ENCODE data around the gene MTX1. TPM values are rescaled to one million over a fixed set of nuclear protein-coding genes. Genes with fewer than 3 reads are reported as not detected.

The MTX1 gene
- polyA plus RNA-seq, 2 of the 4 experiments (the other 2 are of a cell fraction), result 53.4 to 67.1 TPM

GRCh38 chr1:155226910-155227260, 18.4 kb downstream of the MTX1 start:
- peak; percentile 70 to 72 for ATAC-seq
- no peak for FAIRE-seq
- H3K9me3 ChIP-seq, result no peaks in the 10 kb centered on the region
- peak; percentile 52 to 73 for DNase-seq (ENCODE audit: low read depth in 1 of 2, low spot score in 1 of 2)
- POLR2A ChIA-PET, result interaction anchor here (0.7 to 1.8 kb wide), 4 partner anchors 18 to 54 kb away, joined by 3 to 12 read pairs (median 4); partner anchors contain the start of gene KRTCAP2
- 1% methylated on average over 19 of the region's 19 CpGs for WGBS (ENCODE audit: missing lambda C conversion rate)
- peak overlapping the region; percentile 84 for H3K4me2 ChIP-seq
- peaks cover 43% of the 10 kb centered on the region for H3K4me1 ChIP-seq
- H3K4me3 ChIP-seq, result peak overlapping the region; percentile 57
- CTCF ChIA-PET, result interaction anchor here (0.6 to 6.6 kb wide), 14 partner anchors 11 to 482 kb away, joined by 3 to 96 read pairs (median 5); partner anchors contain the start of genes KRTCAP2, MTX1, THBS3 and TRIM46
- peak overlapping the region; percentile 88 to 90 for H3K27ac ChIP-seq
- TF ChIP-seq EP300 (IDR thresholded peaks at IDR 0.05) (no peak), MAZ (IDR thresholded peaks at IDR 0.05; ENCODE audit: borderline replicate concordance, low read depth, low read length) (0 out of 2 replicates have a peak, but pooled peaks have one; percentile 2), KDM1A (IDR thresholded peaks at IDR 0.05; ENCODE audit: low read depth) (0 out of 2 replicates have a peak, but pooled peaks have one; percentile 21), KDM5A (IDR thresholded peaks at IDR 0.05) (peak; percentile 76), JUN (IDR thresholded peaks at IDR 0.05) (no peak), JUNB (IDR thresholded peaks at IDR 0.05) (no peak), ZFP36 (IDR thresholded peaks at IDR 0.05; ENCODE audit: borderline replicate concordance, partially characterized antibody) (no peak), CBX8 (IDR thresholded peaks at IDR 0.05) (no peak), CTCF (IDR thresholded peaks at IDR 0.05) (no peak), HEYL (CRISPR knock-in tag; IDR thresholded peaks at IDR 0.05) (no peak), RFX5 (IDR thresholded peaks at IDR 0.05) (no peak), HMGXB4 (CRISPR knock-in tag; IDR thresholded peaks at IDR 0.05; ENCODE audit: borderline replicate concordance) (no peak), CBX2 (IDR thresholded peaks at IDR 0.05; ENCODE audit: borderline replicate concordance, low read depth) (no peak), SMC3 (IDR thresholded peaks at IDR 0.05) (no peak; the same call in 2 of the 3 replicates), ELK1 (IDR thresholded peaks at IDR 0.05; ENCODE audit: low read depth, low read length) (no peak), SREBF2 (IDR thresholded peaks at IDR 0.05) (no peak), POLR2AphosphoS2 (conservative IDR thresholded peaks at IDR 0.05; ENCODE audit: low read length) (no peak), REST (IDR thresholded peaks at IDR 0.05) (peak; percentile 54), CEBPB (IDR thresholded peaks at IDR 0.05) (no peak), MAFK (IDR thresholded peaks at IDR 0.05; ENCODE audit: partially characterized antibody) (no peak), ZSCAN20 (CRISPR knock-in tag; IDR thresholded peaks at IDR 0.05) (no peak), EHF (CRISPR knock-in tag; IDR thresholded peaks at IDR 0.05) (no peak), PHF8 (IDR thresholded peaks at IDR 0.05; ENCODE audit: borderline replicate concordance, low read depth) (no peak), FOSL2 (IDR thresholded peaks at IDR 0.05) (no peak), FOSL2 (CRISPR knock-in tag; IDR thresholded peaks at IDR 0.05) (no peak), FOXS1 (CRISPR knock-in tag; IDR thresholded peaks at IDR 0.05) (no peak), ATOH8 (CRISPR knock-in tag; IDR thresholded peaks at IDR 0.05; ENCODE audit: low read depth) (no peak), ZC3H11A (IDR thresholded peaks at IDR 0.05) (no peak), HOXA7 (CRISPR knock-in tag; IDR thresholded peaks at IDR 0.05) (peak; percentile 42; the same call in 1 of the 2 replicates), GATA3 (IDR thresholded peaks at IDR 0.05; ENCODE audit: borderline replicate concordance) (no peak), HOXB5 (CRISPR knock-in tag; IDR thresholded peaks at IDR 0.05) (no peak), USF2 (IDR thresholded peaks at IDR 0.05) (no peak), CHD2 (IDR thresholded peaks at IDR 0.05; ENCODE audit: low read length, partially characterized antibody) (no peak), POLR2A (IDR thresholded peaks at IDR 0.05; ENCODE audit: low read length) (no peak)
